RWPE1 (cell line): ENCODE results near the gene NARF.

Experiments
- CTCF ChIA-PET: fragments of 350-600 bp; sonication (Branson Sonifier 250); formaldehyde crosslinking; extraction: SDS; loops from one replicate; lab custom pipeline; 2021; lab: Yijun Ruan, JAX
- POLR2A ChIA-PET: fragments of 400-600 bp; formaldehyde crosslinking; extraction: SDS; loops from one replicate; lab custom pipeline; 2020; ENCODE audit warnings: antibody characterized with exemption; ENCODE audit not compliant: low non-redundant PET; lab: Yijun Ruan, JAX
- DNase-seq: peaks from one replicate; pipeline ENCODE4 v3.0.0; 2012; ENCODE audit warnings: low spot score
- H3K27ac ChIP-seq: fragments of 450-650 bp; 2 replicates; pipeline ENCODE4 v1.5.1; 2017
- TF ChIP-seq, protein P1 (sequence below): fragments of 450-650 bp; conservative IDR thresholded peaks from 2 replicates; pipeline ENCODE4 v1.5.1; 2017; ENCODE audit warnings: low read depth, mild to moderate bottlenecking

NARF gene

DNA sequence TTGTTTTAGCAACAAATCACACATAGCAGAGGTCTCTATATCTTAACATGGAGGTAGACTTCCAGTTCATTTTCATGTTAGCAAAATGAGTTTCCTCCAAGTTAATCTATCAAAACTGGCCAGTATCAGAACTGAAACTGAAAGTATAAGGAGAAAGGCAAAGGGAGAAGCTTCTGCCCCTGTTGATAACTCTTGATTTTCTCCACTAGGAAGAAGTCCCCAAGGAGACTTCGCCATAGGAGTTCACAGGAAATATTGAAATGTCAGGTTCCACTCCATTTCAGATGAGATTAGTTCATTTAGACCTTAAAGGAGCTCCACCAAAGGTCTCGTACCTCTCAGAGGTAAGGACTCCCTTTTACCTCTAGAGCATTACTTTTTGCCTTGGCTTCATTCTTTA is 39.0 kb upstream of the NARF start:
- ChIA-PET CTCF (interaction anchor here (0.6 to 1.1 kb wide), 2 partner anchors 35 to 424 kb away, joined by 5 to 6 read pairs; no protein-coding TSS in a partner anchor), POLR2A (no interaction called here)
- no peak overlapping the region for H3K27ac ChIP-seq
- no peak for DNase-seq
- TF ChIP-seq, protein P1, sequence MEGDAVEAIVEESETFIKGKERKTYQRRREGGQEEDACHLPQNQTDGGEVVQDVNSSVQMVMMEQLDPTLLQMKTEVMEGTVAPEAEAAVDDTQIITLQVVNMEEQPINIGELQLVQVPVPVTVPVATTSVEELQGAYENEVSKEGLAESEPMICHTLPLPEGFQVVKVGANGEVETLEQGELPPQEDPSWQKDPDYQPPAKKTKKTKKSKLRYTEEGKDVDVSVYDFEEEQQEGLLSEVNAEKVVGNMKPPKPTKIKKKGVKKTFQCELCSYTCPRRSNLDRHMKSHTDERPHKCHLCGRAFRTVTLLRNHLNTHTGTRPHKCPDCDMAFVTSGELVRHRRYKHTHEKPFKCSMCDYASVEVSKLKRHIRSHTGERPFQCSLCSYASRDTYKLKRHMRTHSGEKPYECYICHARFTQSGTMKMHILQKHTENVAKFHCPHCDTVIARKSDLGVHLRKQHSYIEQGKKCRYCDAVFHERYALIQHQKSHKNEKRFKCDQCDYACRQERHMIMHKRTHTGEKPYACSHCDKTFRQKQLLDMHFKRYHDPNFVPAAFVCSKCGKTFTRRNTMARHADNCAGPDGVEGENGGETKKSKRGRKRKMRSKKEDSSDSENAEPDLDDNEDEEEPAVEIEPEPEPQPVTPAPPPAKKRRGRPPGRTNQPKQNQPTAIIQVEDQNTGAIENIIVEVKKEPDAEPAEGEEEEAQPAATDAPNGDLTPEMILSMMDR = no peak

DNA sequence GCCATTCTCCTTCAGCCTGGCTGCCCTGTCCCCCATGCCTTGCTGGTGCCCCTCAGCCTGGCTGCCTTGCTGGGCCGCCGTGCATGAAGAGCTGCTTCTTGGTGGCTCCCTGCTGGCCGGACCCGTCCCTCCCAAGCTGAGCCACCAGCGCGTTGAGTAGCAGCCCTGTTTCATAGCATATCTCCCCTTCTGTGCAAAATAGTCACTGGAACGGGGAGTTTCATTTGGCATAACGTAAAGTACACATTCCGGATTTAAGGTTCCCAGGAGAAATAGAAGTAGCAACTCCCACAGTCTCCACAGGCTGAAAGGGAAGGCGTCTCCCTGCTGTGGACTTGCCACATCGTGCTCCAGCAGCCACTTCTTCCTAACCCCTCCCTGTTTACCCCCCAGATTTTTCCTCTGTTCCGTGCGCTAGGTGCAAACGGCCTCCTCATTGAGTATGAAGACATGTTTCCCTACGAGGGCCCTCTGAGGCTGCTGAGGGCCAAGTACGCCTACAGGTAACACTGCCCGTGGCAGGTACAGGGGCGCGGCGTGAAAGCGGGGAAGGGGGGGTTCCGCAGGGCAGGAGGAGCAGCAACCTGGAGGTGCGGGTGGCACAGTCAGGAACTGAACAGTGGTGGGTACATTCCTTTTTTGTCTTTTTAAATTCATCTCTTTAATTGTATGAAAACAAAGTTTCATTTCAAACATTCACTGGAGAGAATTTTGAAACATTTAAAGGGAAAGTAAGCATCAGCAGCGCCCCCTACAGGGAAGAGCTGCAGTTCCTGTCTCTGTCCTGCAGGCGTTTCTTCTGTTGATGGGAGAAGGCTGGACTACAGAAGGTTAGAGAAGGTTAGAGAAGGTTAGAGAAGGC is 34.3 kb upstream of the NARF start:
- no peak overlapping the region for H3K27ac ChIP-seq
- TF ChIP-seq, protein P1 = peak; percentile 40
- ChIA-PET POLR2A (interaction anchor here (0.5 kb wide), 1 partner anchor 23 kb away, joined by 5 read pairs; no protein-coding TSS in a partner anchor), CTCF (no interaction called here)
- DNase-seq = no peak

DNA sequence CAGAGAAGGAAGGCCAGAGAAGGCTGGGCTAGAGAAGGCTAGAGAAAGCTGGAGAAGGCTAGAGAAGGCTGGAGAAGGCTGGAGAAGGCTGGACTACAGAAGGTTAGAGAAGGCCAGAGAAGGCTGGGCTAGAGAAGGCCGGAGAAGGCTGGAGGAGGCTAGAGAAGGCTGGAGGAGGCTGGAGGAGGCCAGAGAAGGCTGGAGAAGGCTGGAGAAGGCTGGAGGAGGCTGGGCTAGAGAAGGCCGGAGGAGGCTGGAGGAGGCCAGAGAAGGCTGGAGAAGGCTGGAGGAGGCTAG is 33.7 kb upstream of the NARF start:
- H3K27ac ChIP-seq = no peak overlapping the region
- TF ChIP-seq, protein P1 = no peak; the same call in 1 of the 2 replicates
- CTCF ChIA-PET = no interaction called here
- no peak for DNase-seq
- POLR2A ChIA-PET = no interaction called here

DNA sequence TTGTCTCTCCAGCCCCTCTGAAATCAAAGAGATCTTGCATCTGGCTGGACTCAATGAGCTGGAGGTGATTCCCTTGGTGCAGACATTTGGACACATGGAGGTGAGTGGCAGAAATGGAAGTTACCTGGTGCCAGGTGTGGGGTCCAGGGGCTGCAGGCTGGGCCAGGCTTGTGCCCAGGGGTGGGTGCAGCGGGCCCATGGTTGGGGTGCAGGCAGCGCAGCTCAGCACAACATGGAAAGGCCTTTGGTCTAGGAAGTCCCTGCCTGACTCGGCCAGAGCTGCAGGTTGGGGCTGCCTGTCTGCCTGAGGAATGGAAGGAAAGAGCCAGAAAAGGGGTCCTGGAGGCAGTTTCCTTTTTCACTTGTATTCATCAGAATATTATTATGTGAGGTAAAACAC is 30.0 kb upstream of the NARF start:
- H3K27ac ChIP-seq = peak overlapping the region; percentile 12; the same call in 1 of the 2 replicates
- no peak for DNase-seq
- ChIA-PET CTCF (no interaction called here), POLR2A (no interaction called here)
- TF ChIP-seq, protein P1 = no peak

DNA sequence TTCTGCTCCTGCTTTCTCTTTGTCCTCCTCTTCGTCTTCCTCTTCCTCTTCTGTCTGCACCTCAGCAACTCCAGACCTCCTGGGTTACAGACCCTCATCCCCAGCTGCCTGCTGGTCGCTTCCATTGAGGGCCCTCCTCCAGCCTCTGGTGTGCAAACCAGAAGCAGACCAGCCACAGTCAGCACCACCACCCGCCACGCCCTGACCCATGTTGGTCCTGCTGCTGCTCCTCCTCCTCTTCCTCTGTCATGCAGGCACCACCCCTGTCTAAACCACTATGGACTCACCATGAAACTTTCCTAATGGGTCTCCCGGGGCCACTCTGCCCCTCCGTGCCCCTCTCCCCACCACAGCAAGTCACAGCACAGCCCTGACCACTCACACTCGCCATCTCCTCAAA is 28.7 kb upstream of the NARF start:
- ChIA-PET POLR2A (no interaction called here), CTCF (no interaction called here)
- peak overlapping the region; percentile 5; the same call in 1 of the 2 replicates for H3K27ac ChIP-seq
- TF ChIP-seq, protein P1 = no peak
- DNase-seq = no peak

DNA sequence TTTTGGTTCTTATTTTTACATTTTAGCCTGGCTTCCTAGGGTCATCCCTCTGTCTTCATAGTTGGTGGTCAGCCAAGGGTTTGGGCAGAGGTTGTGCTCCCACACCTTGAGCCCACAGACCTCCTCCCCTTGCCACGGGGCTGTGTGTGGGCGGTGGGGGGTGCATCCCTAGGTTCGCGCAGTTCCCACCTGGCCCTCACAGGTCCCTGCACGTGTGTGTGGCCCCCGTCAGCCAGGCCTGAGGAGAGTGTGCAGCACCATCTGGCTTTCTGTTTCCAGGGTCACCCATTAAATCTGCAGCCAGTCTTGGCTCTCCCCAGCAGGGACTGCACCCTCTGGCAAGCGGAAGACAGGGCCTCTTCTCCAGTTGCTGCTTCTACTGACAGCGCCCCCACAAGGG is 26.5 kb upstream of the NARF start:
- TF ChIP-seq, protein P1 = no peak
- CTCF ChIA-PET = no interaction called here
- POLR2A ChIA-PET = no interaction called here
- no peak for DNase-seq
- no peak overlapping the region for H3K27ac ChIP-seq
